GM21576 (cell line): ENCODE measurements around the gene TMEM161A.

Experiments
- ATAC-seq: cut with Tn5 transposase; IDR thresholded peaks from one replicate; pipeline ENCODE4 v1.9.1; 2021; ENCODE audit warnings: mild to moderate bottlenecking, moderate library complexity; ENCODE audit not compliant: unreplicated experiment

TMEM161A gene

DNA sequence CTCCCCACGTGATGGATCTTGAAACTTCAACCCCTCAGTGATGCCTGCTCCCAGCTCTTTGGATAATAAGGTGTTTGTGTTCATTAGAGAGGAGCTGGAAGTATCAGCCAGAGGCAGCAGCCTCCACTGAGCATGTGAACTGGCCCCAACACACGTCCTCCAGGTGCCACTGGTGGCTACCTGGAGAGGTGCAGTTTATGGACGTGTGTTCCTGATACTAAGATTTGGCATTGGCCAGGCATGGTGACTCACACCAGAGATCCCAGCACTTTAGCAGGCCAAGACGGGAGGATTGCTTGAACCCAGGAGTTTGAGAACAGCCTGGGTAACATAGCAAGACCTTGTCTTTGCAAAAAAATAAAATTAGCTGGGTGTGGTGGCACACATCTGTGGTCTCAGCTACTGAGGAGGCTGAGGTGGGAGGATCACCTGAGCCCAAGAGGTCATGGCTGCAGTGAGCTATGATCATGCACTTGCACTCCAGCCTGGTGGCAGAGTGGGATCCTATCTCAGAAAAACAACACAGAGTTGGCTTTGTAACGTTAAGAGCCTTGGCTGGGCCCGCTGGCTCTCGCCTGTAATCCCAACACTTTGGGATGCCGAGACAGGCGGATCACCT is 40.1 kb downstream of the TMEM161A start:
- ATAC-seq = no peak

DNA sequence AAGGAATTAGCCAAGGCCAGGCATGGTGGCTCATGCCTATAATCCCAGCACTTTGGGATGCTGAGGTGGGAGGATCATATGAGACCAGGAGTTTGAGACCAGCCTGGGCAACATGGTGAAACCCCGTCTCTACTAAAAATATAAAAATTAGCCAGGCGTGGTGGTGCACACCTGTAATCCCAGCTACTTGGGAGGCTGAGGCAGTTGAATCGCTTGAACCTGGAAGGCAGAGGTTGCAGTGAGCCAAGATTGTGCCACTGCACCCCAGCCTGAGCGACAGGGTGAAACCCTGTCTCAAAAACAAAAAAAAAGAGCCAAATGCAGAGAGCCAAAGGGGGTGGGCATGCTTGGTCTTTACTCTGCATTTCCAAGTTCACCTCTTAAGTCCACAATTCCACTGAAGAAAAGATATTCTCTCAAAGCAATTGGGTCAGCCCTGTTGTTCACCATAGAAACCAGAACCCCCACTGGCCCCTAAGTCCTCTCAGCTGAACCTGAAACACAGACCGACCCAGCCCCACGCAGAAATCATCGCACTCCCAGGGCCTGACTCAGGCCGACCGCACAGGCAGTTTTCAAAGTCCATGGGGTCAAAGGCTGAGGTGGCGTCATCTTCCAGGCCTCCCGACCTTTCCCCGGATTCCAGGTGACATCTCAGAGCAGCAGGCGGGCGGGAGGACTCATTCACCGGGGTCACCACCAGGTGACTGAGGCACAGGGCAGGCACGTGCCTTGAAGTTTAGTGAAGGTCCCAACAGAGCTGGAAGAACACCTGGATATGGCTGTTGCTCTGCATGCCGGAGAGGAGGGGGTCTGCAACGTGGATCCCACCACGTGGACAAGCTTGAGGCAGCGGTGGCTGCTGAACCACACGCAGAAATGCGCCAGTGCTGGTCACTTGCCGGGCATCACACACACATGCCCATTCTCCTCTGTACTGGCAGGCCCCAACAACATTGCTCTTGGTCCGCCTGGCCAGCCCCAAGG is 41.3 kb downstream of the TMEM161A start:
- no peak for ATAC-seq

DNA sequence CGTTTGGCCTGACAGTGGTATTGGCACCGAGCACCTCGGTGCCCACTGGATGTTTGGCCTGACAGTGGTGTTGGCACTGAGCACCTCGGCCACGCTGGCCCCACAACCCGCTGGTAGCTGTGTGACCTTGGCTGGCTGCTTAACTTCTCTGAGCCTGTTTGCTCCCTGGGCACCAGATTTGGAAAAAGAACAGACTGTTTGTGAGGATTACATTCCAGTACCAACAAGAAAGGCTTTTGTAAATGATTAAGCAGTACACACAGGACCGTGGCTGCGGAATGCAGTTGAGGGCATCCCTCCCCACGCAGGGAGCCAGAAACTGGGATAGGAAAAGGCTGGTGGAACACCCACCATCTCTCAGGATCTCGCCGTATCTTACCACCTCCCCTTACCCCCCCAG is 42.6 kb downstream of the TMEM161A start:
- no peak for ATAC-seq

DNA sequence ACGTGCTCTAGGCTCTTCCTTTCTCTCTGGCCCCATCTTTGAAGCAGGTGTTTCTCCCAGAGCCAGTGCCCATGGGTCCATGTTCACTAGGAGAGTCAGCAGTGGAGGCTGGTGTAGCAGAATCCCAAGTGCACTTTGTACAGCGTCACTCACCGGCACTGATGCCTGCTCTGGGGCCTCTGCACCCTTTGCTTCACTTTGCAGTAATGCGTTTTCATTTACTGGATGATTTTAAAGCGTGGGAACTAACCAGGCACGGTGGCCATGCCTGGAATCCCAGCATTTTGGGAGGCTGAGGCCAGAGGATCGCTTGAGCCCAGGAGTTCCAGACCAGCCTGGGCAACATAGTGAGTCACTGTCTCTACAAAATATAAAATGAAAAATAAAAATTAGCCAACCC is 43.8 kb downstream of the TMEM161A start:
- ATAC-seq = no peak

DNA sequence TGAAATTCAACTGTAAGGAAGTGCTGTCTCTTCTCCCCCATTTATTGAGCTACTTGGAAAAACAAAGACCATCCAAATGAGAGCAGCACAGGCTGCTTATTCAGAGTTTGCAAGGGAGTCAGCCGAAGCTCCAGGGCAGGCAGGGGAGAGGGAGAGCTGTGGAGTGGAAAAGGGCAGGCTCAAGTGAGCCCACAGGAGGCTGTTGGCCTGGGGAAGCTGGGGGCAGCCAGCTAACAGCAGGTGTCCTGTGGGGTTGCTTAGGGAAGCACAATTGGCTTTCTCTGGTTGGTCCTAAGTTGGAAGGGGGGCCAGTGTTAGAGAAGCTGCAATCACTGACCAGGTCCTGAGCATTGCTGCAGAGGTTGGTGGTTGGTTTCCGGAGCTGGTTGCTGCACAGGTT is 50.6 kb downstream of the TMEM161A start:
- no peak for ATAC-seq

DNA sequence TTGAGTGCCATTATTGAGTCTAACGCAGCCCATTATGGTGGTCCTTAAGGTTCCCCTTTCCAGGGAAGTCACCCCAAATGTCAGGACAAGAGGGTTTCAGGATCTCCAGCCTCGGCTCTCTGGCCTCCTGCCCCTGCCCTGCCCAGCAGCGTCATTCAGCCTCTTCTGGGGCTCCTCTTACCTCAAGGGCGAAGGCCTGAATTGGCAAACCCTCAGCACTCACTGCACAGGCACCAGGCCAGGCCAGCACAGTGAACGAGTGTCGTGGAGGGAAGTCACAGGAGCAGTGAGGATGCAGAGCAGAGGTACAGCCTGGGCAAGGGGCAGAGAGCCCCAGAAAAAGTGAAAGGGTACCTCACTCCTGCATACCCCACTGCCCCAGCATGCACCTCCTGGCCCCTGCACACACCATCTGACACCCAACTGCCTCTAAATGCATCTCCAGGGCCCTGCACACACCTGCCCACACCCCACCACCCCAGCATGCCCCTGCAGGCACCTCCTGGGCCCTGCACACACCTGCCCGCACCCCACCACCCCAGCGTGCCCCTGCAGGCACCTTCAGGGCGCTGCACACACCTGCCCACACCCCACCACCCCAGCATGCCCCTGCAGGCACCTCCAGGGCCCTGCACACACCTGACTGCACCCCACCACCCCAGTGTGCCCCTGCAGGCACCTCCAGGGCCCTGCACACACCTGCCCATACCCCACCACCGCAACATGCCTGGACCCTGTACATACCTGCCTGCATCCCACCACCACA is 54.7 kb downstream of the TMEM161A start:
- ATAC-seq = no peak

DNA sequence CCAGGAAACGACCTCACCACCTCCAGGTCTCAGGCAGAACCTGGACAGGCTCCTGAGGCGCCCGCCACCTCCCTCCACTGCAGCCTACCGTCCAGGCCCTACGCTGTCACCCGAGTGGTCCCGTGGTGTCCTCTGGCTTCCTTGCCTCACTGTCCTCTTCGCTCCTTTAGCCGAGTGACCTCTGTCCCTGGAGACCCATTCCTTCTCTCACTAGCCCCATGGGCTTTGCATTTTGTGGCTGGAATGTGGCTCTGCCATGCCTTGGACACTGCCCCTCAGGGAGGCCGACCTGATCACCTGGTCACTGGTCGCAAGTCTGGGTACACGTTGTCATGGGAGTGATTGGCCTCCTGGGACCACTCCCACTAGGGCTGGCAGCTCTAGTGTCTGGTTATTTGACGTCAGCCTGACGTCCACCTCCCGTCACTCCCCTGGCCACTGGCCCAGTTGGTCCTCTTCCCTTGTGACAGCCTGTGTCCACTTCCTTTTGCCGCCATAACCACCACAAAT is 56.6 kb downstream of the TMEM161A start:
- ATAC-seq = no peak

DNA sequence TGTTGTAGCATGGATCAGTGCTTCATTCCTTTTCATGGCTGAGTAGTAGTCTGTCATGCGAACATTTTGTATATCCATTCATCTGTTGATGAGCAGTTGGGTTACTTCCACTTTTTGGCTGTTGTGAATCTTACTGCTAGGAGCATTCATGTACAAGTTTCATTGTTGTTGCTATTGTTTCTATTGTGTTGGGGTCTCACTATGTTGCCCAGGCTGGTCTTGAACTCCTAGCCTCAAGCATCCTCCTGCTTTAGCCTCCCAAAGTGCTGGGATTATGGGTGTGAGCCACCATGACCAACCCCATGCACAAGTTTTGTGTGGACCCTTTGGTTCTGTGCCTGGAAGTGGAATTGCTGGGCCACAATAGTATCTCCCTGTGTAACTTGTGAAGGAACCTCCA is 58.7 kb downstream of the TMEM161A start:
- no peak for ATAC-seq

DNA sequence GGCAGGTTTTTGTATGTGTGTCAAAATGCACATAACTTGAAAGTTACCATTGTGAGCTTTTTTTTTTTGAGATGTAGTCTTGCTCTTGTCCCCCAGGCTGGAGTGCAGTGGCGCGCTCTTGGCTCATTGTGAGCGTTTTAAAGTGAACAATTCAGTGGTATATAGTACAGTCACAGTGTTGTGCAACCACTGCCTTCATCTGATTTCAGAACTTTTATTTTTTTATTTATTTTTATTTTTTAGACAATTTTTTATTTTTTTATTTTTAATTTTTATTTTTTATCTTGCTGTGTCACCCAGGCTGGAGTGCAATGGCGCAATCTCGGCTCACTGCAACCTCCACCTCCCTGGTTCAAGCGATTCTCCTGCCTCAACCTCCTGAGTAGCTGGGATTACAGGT is 59.5 kb downstream of the TMEM161A start:
- ATAC-seq = no peak

DNA sequence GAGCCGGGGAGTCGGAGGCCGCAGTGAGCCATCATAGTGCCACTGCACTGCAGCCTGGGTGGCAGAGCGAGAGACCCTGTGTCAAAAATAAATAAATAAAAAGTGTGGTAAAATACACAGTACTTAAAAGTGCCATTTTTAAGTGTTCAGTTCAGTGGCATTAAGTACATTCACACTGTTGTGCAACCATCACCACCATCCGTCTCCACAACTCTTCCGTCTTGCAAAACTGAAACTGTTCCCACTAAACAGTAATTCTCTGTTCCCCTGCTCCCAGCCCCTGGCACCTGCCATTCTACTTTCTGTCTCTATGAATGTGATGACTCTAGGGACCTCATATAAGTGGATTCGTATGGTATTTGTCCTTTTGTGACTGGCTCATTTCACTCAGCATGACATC is 61.2 kb downstream of the TMEM161A start:
- no peak for ATAC-seq

DNA sequence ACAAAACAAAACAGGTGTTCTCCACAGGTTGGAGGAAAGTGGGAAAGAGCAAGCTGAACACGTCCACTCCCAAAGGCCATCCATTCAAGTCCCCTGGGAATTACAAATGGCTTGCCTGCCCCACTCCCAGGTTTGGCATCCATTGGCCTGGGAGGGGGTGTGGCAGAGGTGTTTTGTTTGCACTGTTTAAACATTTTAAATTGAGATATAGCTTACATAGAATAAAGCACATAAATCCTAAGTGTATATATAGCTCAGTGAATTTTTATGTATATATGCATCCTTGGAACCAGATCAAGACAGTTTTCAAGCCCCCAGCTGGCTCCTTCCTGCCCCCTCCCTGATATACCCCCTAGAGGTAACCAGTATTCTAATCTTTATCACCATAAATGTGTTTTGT is 61.8 kb downstream of the TMEM161A start:
- ATAC-seq = no peak

DNA sequence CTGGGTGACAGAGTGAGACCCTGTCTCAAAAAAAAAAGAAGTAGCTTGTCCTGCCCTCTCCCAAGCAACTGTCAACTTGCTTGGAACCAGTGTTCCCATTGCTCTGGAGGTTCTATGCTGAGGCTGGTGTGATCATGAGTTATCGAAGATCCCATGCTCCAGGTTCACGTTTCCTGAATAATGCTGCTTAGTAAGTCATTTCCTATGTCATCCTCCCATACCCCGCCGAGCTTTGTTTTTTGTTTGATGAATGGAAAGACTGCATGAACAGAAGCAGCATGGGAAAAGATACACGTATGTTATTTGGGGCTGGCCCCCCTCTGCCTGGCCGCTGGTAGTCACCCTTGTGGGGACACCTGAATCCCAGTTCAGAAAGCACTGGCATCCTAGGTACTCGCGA is 63.2 kb downstream of the TMEM161A start:
- ATAC-seq = no peak

DNA sequence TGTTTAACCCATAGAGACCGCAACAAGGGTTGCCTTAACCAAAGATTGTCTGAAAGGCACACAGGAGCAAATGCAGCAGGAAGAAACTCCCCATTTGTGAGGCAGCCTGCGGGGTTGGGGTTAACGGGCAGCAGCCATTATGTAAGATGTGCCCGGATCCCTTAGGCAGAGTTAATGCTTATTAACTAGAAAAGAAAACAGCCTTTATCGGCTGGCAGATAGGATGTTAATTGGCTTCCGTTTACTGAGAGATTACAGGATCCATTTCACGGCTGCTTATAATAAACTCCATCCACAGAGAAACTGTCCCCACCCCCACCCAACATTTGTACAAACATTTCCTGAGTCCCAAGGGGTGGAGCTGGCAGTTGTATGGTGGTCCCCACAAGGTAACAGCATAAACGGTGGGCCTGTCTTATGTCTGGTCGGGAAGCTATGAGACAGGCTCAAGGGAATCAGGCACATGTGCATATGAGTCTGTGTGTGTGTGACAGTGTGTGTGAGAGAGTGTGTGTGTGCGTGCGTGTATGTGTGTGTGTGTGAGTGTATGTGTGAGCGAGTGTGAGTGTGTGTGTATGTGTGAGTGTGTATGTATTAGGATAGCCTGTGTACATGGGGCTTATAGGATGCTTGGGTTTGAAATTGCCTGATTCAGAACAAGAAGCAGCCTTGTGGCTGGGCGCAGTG is 63.9 kb downstream of the TMEM161A start:
- no peak for ATAC-seq

DNA sequence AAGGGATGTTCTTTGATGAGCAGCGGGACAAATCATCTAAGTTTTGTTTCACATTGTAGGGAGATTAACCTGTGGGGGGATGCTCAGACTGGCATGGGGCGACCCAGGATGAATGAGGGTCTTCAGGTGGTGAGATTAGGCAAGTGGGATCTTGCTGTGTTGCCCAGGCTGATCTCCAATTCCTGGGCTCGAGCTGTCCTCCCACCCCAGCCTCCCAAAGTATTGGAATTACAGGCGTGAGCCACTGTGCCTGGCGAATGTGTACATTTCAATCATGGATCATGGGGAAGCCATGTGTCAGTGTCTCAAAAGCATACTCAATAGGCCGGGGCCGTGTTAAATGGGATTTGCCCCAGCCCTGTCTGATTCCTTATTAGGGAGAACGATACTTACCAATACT is 66.4 kb downstream of the TMEM161A start:
- ATAC-seq = no peak
